GM12892 (cell line): Measurements from ENCODE around the gene MEGF11.

Experiments
- DNase-seq: peaks from one replicate; pipeline ENCODE4 v3.0.0; 2011; ENCODE audit not compliant: insufficient read length
- FAIRE-seq: peaks from 2 replicates; lab custom pipeline; 2011; peaks lifted over from hg19 to GRCh38; lab: Jason Lieb, UNC
- POLR2A ChIP-seq: IDR thresholded peaks from 2 replicates; pipeline ENCODE4 v1.6.1; 2011; ENCODE audit warnings: low read depth, low read length, control low read depth
- POLR2AphosphoS5 ChIP-seq: IDR thresholded peaks from 2 replicates; pipeline ENCODE4 v1.6.1; 2011; ENCODE audit warnings: low read depth, low read length, control low read depth
- TAF1 ChIP-seq: IDR thresholded peaks from 2 replicates; pipeline ENCODE4 v1.6.1; 2011; ENCODE audit warnings: low read depth, mild to moderate bottlenecking, control low read depth, low read length, borderline replicate concordance

The MEGF11 gene

GRCh38 chr15:66235866-66236265, 17.7 kb downstream of the MEGF11 start:
- TF ChIP-seq POLR2AphosphoS5 (no peak), TAF1 (no peak), POLR2A (no peak)
- FAIRE-seq, result no peak

GRCh38 chr15:66234798-66235197, 18.8 kb downstream of the MEGF11 start:
- TF ChIP-seq POLR2A, result no peak
- TF ChIP-seq TAF1, result no peak
- TF ChIP-seq POLR2AphosphoS5, result no peak
- FAIRE-seq (no peak), DNase-seq (no peak)

More at GRCh38 chr15:66235866-66236265, 17.7 kb downstream of the MEGF11 start:
- DNase-seq, result no peak

- no peak for FAIRE-seq
- TF ChIP-seq POLR2A, result no peak
- DNase-seq, result no peak
Observed at GRCh38 chr15:66233487-66234415, 19.8 kb downstream of the MEGF11 start.

GRCh38 chr15:66232267-66232625, 21.3 kb downstream of the MEGF11 start:
- DNase-seq (no peak), FAIRE-seq (no peak)
- no peak for TF ChIP-seq POLR2A
- no peak for TF ChIP-seq POLR2AphosphoS5
- TF ChIP-seq TAF1, result no peak

- DNase-seq (no peak), FAIRE-seq (no peak)
- no peak for TF ChIP-seq POLR2A
- no peak for TF ChIP-seq TAF1
- TF ChIP-seq POLR2AphosphoS5, result no peak
Observed at GRCh38 chr15:66231394-66232266, 21.9 kb downstream of the MEGF11 start.

GRCh38 chr15:66229790-66230465, 23.6 kb downstream of the MEGF11 start:
- no peak for TF ChIP-seq POLR2A
- TF ChIP-seq TAF1, result no peak
- TF ChIP-seq POLR2AphosphoS5, result no peak
- FAIRE-seq, result no peak
- DNase-seq, result no peak

GRCh38 chr15:66228807-66229735, 24.5 kb downstream of the MEGF11 start:
- DNase-seq (no peak), FAIRE-seq (no peak)
- TF ChIP-seq TAF1, result no peak
- TF ChIP-seq POLR2A, result no peak
- no peak for TF ChIP-seq POLR2AphosphoS5

GRCh38 chr15:66226736-66227135, 26.8 kb downstream of the MEGF11 start:
- no peak for FAIRE-seq

GRCh38 chr15:66225656-66226274, 27.8 kb downstream of the MEGF11 start:
- FAIRE-seq, result no peak
- no peak for TF ChIP-seq POLR2AphosphoS5
- TF ChIP-seq TAF1, result no peak
- TF ChIP-seq POLR2A, result no peak

More at GRCh38 chr15:66226736-66227135, 26.8 kb downstream of the MEGF11 start:
- no peak for DNase-seq
- TF ChIP-seq POLR2AphosphoS5 (no peak), TAF1 (no peak), POLR2A (no peak)

GRCh38 chr15:66224946-66225345, 28.6 kb downstream of the MEGF11 start:
- TF ChIP-seq TAF1 (no peak), POLR2A (no peak), POLR2AphosphoS5 (no peak)
- DNase-seq, result no peak
- no peak for FAIRE-seq

More at GRCh38 chr15:66225656-66226274, 27.8 kb downstream of the MEGF11 start:
- DNase-seq, result no peak
